GM19193 (cell line): ENCODE results near the gene HOXA1.

ENCODE experiments used
- POLR2A ChIP-seq: IDR thresholded peaks from 4 replicates; pipeline ENCODE4 v1.6.1; 2011; ENCODE audit not compliant: insufficient read depth, insufficient read length; ENCODE audit errors: extremely low read depth

The HOXA1 gene

DNA sequence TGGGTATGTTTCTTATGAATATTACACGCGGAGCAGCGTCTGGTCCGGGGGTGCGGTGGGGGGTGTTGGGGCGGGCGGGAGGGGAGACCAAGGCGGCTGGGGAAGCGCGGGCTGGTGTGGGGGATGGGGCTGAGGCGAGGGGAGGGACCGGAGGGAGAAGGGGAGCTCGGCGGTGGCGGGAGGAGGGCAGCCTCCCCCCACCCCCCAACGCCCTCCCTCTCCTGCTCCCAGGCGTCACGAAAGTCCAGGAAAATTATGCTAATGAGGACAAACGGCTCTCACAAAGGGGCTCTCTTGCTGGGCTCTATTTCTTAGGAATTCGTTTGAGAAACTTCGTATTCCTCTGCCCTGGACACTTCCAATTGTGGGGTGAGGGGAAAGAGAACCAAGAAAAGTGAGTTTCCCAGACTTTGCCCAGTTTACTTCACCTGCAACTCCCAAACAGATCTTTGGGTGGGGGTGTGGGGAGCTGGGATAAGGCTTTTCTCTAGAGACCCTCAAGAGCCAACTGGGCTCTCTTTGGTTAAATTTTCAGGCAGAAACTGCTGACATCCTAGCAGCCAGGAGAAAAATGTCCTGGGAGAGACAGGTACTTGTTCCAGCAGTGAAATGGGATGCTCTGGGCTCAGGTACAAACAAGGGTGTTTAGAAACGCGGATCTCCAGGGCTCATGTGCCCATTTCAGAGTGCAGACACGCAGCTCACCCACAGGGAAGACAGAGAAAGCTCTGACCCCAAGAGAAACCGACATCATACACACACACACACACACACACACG lies 18.4 kb upstream of the HOXA1 start:
- TF ChIP-seq POLR2A, result no peak

DNA sequence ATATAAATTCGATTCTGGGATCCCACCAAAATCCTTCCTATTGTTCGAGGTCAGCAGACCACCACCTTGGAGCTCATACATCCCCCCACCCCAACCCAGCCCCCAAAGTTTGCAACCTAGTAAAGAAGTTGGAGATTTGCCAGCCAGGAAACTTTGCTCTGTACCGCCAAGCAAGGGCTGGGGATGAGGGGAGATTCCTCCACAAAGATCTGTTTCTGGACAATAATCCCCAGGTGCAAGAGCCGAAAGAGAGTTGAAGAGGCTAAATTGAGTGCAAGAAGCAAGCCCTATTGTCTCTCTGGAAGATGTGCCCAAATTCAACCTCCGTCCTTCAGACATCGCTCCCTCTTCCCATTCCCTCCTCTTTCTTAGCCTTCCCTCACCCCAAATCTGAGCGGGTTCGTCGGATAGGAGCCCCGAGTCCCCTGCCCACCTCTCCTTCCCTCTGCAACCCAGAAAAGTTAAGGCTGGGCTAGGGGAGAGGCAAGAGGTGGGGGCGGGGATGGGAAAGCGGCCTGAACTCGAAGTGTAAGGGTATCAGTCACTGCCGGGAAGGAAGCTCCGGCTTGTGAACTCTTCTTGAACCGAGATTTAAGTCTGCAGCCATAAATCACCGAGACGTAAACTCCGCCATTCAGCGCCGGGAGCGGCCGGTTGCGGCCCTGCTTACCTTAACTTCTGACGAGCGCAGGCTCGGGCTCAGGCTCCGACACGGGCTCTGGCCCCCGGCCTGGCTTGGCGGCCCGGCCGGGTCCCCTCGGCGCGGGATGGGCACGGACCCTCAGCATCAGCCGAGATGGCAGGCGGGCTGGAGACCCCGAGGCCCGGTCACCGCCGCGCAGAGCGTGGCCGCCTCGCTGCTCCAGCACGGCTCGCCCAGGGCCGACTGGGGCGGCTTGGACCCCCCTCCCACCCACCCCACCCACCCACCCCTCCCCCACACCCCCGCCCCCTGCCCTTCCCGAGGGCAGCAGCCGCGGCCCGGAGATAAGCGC lies 17.5 kb upstream of the HOXA1 start:
- TF ChIP-seq POLR2A, result no peak

DNA sequence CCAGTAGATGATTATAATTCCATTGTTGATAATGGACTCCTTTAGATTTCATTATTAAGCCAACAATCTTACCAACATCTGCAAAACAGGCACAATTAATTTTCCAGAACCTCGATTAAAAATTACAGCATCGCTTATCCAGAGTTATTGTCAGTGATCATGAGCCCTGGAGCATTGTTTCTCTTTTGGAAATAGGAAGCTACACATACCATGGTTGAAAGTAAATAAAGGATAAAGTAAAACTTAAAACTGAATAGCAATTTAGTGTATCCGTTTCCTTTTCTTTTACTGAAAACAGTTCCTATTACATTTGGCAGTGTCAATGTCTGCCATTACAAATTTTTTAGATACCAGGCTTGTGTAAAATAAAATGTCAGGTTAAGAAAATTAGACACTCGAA lies 16.6 kb upstream of the HOXA1 start:
- TF ChIP-seq POLR2A, result no peak

DNA sequence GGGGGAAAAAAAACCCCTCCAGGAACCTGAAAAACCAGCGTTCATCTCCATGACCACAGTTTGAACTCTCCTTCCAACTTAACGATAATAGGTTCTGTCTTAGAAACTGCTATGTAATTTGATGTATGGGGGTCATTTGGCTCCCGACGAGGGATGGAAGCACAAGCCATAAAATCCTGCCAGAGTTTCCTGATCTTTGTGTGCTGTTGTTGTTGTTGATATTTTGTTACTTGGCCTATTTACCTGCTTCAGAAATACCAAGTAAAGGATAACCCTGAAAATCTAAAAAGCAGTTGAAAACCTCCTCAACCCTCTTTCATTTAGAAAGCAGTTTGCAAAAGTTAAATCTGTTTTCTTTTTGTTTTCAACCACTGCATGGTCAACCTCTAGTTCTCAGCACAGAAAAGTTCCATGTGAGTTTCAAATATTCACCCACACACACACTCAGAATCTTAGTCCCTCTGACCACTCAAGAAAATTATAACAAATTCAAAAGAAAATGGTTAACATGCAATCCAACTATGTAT lies 16.0 kb upstream of the HOXA1 start:
- no peak for TF ChIP-seq POLR2A

DNA sequence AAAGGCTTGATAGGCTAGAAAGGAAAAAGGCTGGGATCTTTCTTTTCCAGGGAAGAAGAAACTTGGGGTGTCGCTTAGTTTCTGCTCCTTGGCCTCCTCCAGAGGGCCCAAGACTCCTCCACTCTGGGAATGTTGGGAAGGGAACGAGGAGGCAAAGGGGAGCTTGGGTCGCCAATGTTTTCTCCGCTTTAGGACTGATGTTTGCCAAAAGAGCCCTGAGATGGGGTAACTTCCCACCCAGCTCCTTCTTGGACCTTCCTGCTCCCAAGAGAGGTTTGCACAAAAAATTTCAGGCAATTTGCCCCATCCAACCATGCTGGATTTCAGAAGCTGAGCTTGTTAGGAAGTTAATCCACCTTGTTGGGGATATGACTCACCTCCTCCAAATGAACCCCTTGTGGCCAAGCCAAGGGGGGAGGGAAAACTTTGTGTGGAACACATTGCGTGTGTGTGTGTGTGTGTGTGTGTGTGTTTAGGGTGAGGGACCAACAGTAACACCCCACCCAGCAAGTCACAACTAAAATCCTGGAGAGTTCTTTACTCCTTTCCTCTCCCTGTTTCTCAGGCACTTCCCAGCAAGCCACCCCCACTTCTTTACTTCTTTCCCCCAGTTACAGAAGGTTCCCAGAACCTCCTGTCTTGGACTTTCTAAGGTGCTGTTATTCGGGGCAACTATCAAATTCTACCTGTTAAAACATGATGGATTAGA lies 15.4 kb upstream of the HOXA1 start:
- TF ChIP-seq POLR2A, result no peak

DNA sequence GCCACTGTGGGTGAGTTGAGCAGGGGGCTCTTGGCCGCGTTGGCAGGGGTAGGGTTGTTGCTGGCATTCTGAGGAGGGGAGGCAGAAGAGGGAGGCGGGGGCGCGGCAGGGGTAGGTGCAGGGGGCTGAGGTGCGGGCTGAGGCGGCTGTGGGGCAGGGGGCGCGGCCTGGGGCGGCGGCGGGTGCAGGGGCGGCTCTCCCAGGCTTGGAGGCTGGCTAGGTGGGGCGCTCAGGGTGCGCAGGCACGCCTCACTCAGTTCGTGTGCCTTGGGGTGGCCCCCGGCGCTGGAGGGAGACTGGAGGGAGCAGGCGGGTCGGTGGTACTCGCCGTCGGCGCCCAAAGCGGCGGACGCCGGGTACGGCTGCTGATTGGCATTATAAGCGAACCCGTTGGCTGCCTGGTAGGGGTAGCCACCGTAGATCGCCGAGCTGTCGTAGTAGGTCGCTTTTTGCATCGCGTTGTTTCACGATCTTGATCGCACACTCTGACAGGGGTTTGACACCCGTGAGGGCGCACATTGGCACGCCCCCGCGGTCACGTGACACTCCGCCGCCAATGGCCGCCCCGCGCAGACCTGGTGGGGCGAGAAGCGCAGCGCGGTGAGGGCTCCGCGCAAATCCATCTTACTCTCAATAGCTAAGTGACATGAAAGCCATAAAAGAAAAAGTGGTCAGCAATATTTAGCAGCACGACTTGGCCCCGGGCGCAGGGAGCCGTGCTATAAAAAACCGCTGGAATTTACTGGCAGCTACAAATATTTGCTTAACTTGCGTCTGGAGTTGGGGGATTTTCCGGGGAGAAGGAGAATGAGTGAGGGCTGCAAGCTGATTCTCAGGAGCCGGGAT lies 14.6 kb upstream of the HOXA1 start:
- TF ChIP-seq POLR2A, result no peak

DNA sequence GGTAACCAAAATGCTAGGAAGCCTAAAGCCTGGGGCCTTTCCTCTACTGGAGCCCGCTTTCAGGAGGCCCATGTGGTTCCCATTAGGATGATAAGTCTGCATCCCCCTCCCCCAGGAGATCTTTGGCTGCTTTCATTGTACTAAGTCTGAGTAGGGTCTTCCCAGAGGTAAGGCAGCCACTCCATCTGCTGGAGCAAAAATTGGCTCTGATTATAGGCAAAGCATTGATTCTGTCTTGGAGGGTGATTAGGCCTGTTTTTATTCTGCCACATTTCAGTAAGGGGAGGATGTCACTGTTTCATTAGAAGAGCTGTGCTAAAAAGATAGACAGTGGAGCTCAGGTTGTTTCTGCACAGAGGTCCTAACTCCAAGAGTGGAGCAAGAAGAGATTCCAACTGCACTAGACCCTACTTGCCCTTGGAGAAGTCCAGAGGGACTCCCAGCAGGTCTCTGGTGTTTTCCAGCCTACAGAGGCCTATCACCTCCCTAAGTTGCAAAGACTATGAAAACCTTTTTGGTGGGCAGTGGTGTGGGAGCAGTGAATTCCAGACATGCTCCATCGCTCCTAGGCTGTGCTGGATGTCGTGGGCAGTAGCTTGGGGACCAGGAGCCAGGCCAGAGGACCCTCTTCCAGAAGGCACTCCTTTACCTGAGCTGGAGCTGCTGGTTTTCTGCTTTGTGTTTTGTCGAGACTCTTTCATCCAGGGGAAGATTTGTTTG lies 13.8 kb upstream of the HOXA1 start:
- TF ChIP-seq POLR2A, result no peak

DNA sequence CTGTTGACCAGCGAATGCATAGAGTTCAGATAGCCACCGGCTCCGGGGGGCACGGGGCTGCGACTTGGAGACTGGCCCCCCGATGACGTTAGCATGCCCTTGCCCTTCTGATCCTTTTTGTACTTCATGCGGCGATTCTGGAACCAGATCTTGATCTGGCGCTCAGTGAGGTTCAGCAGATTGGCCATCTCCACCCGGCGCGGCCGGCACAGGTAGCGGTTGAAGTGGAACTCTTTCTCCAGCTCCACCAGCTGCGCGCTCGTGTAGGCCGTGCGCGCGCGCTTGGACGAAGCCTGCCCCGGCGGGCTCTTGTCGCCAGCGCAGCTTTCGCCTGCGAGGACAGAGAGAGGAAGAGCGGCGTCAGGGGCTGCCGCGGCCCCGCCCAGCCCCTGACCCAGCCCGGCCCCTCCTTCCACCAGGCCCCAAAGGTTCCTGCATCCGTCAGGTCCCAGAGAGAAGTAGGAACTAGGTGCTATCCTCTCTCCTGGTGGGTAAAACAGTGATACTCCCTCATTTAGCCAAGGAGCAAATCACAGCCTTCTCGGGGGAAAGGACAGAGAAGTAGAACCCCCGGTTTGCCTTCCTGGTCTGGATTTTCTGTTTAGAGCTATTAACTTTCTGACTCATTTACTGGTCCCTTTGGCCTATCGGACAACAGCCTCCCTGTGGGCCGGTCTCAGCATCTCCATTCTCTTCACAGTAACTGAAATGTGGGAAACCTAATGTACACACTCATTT lies 12.8 kb upstream of the HOXA1 start:
- no peak for TF ChIP-seq POLR2A

DNA sequence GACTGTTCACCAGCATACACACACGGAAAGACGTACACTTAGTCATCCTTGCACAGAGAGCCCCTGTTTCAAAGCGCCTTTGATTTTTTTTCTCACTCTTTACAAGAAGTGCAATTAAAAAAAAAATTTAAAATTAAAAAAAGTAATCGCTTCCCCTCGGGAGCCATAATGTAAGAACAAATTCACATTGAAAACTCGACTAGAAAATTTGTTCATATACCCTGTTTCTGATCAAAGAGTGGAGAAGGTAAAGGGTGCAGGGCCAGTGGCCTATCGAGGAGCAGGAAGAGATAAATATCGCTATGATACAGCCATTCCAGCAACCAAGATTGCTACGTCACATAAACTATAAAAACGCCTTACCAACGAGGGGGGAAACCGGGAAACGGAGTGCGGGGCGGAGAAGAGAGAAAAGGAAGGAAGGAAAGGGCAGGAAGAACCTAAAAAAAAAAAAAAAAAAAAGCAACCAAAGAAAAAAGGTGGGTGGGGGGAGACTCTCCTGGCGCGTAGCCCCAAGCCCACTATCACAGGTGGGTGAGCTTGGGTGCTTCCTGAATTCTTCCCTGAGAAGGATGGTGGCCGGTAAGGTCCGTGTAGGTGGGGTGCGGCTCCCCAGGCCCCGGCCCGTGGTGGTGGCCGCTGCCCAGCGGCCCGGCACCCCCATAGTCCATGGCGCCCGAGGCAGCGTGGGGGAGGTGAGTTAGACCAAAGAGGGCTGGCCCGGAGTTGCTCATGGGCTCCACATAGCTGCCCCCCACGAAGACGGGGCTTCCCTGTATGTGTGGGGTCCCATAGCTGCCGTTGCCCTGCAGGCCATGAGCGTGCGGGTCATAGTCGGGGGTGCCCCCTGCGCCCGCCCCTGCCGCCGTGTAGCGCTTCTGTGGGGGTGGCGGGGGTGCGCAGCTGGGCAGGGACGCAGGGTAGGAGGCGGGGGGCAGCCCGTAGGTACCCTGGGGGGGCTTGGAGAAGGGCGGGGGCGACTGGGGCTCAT lies 11.9 kb upstream of the HOXA1 start:
- no peak for TF ChIP-seq POLR2A

DNA sequence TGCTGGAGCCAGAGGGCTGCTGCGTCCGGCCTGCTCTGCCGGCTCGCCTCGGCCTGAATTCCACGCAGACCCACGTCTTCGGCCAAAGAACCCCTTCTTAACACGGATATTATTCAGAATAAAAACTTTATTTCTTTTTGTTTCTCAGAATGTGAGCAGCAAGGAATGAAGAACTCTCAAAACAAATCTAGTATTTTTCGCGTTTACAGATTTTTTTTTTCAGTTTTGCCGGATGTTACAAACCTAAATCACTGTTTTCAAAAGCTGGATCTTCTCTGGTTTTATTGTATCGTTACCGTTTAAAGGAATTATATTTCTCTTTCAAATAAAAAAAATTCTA lies 11.1 kb upstream of the HOXA1 start:
- TF ChIP-seq POLR2A, result no peak

DNA sequence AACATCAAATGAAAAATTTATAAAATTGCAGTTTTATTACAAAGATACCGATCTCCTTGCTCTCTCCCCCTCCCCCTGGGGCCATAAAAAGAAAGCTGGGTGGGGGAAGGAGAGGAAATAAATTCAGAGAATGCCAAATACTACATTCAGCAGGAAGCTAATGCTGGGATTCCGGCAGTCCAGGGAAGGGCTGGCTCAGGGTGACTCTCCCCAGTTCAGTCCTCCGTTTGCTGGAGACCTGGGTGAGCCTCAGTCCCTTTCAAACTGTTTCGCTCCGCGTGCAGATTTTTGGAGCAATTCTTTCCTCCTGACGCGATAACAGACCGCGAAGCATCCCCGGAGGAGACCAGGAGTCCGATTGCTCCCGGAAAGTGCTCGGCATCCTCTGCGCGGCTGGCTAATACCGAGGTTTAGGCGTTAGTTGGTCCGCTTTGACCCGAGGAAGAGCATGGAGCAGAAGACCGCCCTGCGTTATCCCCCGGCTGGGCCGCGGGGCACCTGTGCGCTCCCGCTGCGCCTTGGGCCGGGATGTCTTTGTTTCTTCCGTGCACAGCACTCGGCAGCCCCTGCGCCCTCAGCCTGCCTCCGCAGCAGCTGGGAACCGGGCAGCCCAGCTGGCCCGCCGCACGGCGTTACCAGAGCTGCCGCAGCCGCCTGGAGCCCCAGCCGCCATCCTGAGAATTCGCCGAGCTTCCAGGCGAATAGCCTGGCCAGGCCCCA lies 10.5 kb upstream of the HOXA1 start:
- no peak for TF ChIP-seq POLR2A
